ENCODE results near the gene FLII. TPM values are rescaled to one million over a fixed set of nuclear protein-coding genes. Genes with fewer than 3 reads are reported as not detected.

The FLII gene
- total and polyA plus RNA-seq, 2 of the 8 experiments (the other 6 are each of a cell fraction or from before 2014, with no cell fraction given) = 300 to 549 TPM

GRCh38 chr17:18213666-18214270, 44.8 kb downstream of the FLII start (continued):
- TF ChIP-seq CHD7 (IDR thresholded peaks at IDR 0.05; ENCODE audit: insufficient replicate concordance, low read length) (no peak), ZNF274 (IDR thresholded peaks at IDR 0.05; ENCODE audit: borderline replicate concordance, extremely low read depth, low read length) (no peak)
